K562 (cell line): ENCODE measurements around the gene CGA. TPM values are rescaled to one million over a fixed set of nuclear protein-coding genes. Genes with fewer than 3 reads are reported as not detected.

ENCODE experiments used
- ATAC-seq: fragments of 200-7000 bp; cut with Tn5 transposase; 3 replicates; pipeline ENCODE4 v1.9.1; 2020; ENCODE audit warnings: moderate library complexity
- BruUV-seq: library from RNA; stranded (reverse); fragments of 400-500 nt; replicated peaks from 2 replicates; lab custom pipeline; 2021; lab: Mats Ljungman, UMichigan
- CTCF ChIA-PET: fragments of 300-600 bp; formaldehyde crosslinking; extraction: SDS; loops from one replicate; lab custom pipeline; 2021; ENCODE audit warnings: low intra/inter-chr PET ratio; lab: Yijun Ruan, JAX
- POLR2A ChIA-PET: fragments of 300-600, 350-650 bp; sonication (Branson Sonifier 250); formaldehyde crosslinking; extraction: SDS; loops from one replicate; lab custom pipeline; 2021; ENCODE audit warnings: antibody characterized with exemption, inconsistent platforms; lab: Yijun Ruan, JAX
- DNase-seq, 4 experiments: peaks; one replicate each; pipeline versions ENCODE4 v3.0.0 to v3.0.0-alpha.2; 2011 to 2018; ENCODE audit warnings: low spot score in 3 of 4, mixed read lengths in 3 of 4; ENCODE audit errors: extremely low read depth in 1 of 4
- FAIRE-seq: peaks from 2 replicates; lab custom pipeline; 2011; peaks lifted over from hg19 to GRCh38; lab: Jason Lieb, UNC
- H2AFZ ChIP-seq: 2 replicates; pipeline ENCODE4 v1.6.0; 2011; ENCODE audit warnings: low read depth, low read length, control low read depth, inconsistent platforms
- H3K27ac ChIP-seq: fragments of 200-600 bp; 3 replicates; pipeline ENCODE4 v1.8.0; 2011; ENCODE audit warnings: low read depth, mild to moderate bottlenecking, control low read depth, inconsistent platforms, low read length, moderate library complexity, mixed read lengths; ENCODE audit errors: extremely low read depth
- H3K27me3 ChIP-seq, 2 experiments: fragments of 300-600 bp in 1 of 2; 2 replicates in 1 of 2; 3 replicates in 1 of 2; pipeline versions ENCODE4 v1.6.0 to v1.8.0; 2011; ENCODE audit warnings: inconsistent platforms in 2 of 2, low read length in 2 of 2, mild to moderate bottlenecking in 1 of 2, mixed read lengths in 1 of 2, moderate library complexity in 1 of 2; ENCODE audit not compliant: control insufficient read depth in 2 of 2, insufficient read depth in 2 of 2
- H3K36me3 ChIP-seq: fragments of 300-600 bp; 3 replicates; pipeline ENCODE4 v1.8.0; 2011; ENCODE audit warnings: mild to moderate bottlenecking, low read length, inconsistent platforms; ENCODE audit not compliant: control insufficient read depth, insufficient read depth
- H3K4me1 ChIP-seq, 2 experiments: fragments of 200-600 bp in 1 of 2; replicated peaks in 1 of 2; 2 replicates in 1 of 2; 3 replicates in 1 of 2; pipeline versions ENCODE4 v1.5.1 to v1.8.0; 2011; ENCODE audit warnings: inconsistent platforms in 2 of 2, low read length in 2 of 2, mild to moderate bottlenecking in 1 of 2, mixed read lengths in 1 of 2, moderate library complexity in 1 of 2; ENCODE audit not compliant: control insufficient read depth in 2 of 2, insufficient read depth in 2 of 2
- H3K4me2 ChIP-seq: 2 replicates; pipeline ENCODE4 v1.6.1; 2011; ENCODE audit warnings: low read length, control low read depth, inconsistent platforms, mixed read lengths; ENCODE audit not compliant: insufficient read depth
- H3K4me3 ChIP-seq: fragments of 200-600 bp; sonication (generic), shearing (Covaris generic); 2 replicates; pipeline ENCODE4 v1.5.1; 2016; ENCODE audit warnings: control low read depth, inconsistent platforms
- H3K79me2 ChIP-seq: fragments of 200-600 bp; 3 replicates; pipeline ENCODE4 v1.8.0; 2011; ENCODE audit warnings: low read length, inconsistent platforms; ENCODE audit not compliant: control insufficient read depth, insufficient read depth
- H3K9ac ChIP-seq, 2 experiments: 2 replicates each; pipeline versions ENCODE4 v1.6.0 to v1.6.1; 2011; ENCODE audit warnings: low read depth in 2 of 2, low read length in 2 of 2, control low read depth in 1 of 2, inconsistent platforms in 1 of 2, mild to moderate bottlenecking in 1 of 2, mixed read lengths in 1 of 2; ENCODE audit not compliant: insufficient read depth in 1 of 2
- H3K9me1 ChIP-seq: one replicate; pipeline ENCODE4 v1.6.0; 2011; ENCODE audit warnings: inconsistent platforms, mild to moderate bottlenecking, low read length, moderate library complexity; ENCODE audit not compliant: control insufficient read depth, insufficient read depth
- H3K9me3 ChIP-seq: replicated peaks from 2 replicates; pipeline ENCODE4 v1.5.1; 2011; ENCODE audit warnings: low read depth, low read length, inconsistent platforms; ENCODE audit not compliant: control insufficient read depth, insufficient read depth
- H4K20me1 ChIP-seq: replicated peaks from 2 replicates; pipeline ENCODE4 v1.6.1; 2011; ENCODE audit warnings: low read length, inconsistent platforms, mixed read lengths; ENCODE audit not compliant: control insufficient read depth, insufficient read depth
- FIP1L1 ChIP-seq: fragments of 200-400 bp; formaldehyde crosslinking; IDR thresholded peaks from 2 replicates; pipeline ENCODE4 v1.6.1; 2018; ENCODE audit warnings: mild to moderate bottlenecking, low read depth, low read length; ENCODE audit not compliant: poor library complexity, severe bottlenecking
- FOXP1 ChIP-seq: sonication (generic); formaldehyde crosslinking; IDR thresholded peaks from 2 replicates; pipeline ENCODE4 v1.8.0; 2022; ENCODE audit warnings: mild to moderate bottlenecking, missing genetic modification reagents
- ILF3 ChIP-seq: fragments of 450-650 bp; IDR thresholded peaks from 2 replicates; pipeline ENCODE4 v1.6.1; 2018; ENCODE audit warnings: antibody characterized with exemption, mild to moderate bottlenecking, moderate library complexity, borderline replicate concordance
- IRF9 ChIP-seq: fragments of 450-650 bp; IDR thresholded peaks from 2 replicates; pipeline ENCODE4 v1.6.1; 2016; ENCODE audit warnings: missing biosample characterization, missing genetic modification characterization
- MECOM ChIP-seq: fragments of 250-450 bp; sonication (Bioruptor Pico); IDR thresholded peaks from 2 replicates; pipeline ENCODE4 v1.8.0; 2022; ENCODE audit warnings: inconsistent platforms
- MIER1 ChIP-seq: fragments of 450-650 bp; IDR thresholded peaks from 2 replicates; pipeline ENCODE4 v1.6.1; 2016; ENCODE audit warnings: antibody characterized with exemption, mild to moderate bottlenecking, low read depth
- in situ Hi-C: fragments of 300-500 bp; cut with MboI; formaldehyde crosslinking; loops from 4 replicates; pipeline ENCODE4 v1.15.0; 2018; ENCODE audit warnings: inconsistent platforms, mixed read lengths
- intact Hi-C: fragments of 100-400 bp; cut with micrococcal nuclease; formaldehyde crosslinking; loops from 2 replicates; pipeline ENCODE4 v1.14.2; 2022
- polyA plus RNA-seq, 8 experiments: library from polyadenylated mRNA; depleted of rRNA in 4 of 8; stranded (reverse) in 5 of 8; unstranded in 3 of 8; fragments of >200 nt; fragmentation: Nextera tagmentation in 2 of 8; fragmentation: Illumina TruSeq in 1 of 8; extraction: Ambion mirVana in 2 of 8; extraction: Trizol in 1 of 8; gene quantifications; 2 replicates each; pipeline versions ENCODE4 v1.2.1 to v1.2.3, GENCODE V29; 2011 to 2014; ENCODE audit warnings: inconsistent platforms in 1 of 8, missing spikeins in 1 of 8
- total RNA-seq, 7 experiments: library from RNA; depleted of rRNA in 6 of 7; stranded (reverse); fragments of >200 nt in 6 of 7; fragmentation: Illumina TruSeq in 2 of 7; extraction: Trizol in 2 of 7; gene quantifications; 2 replicates each; pipeline versions ENCODE4 v1.2.1 to v1.2.3, GENCODE V29; 2011 to 2021; ENCODE audit warnings: low replicate concordance in 1 of 7
- TF ChIP-seq, protein P1 (sequence below): fragments of 250-450 bp; sonication (Bioruptor Pico); IDR thresholded peaks from 2 replicates; pipeline ENCODE4 v1.5.0; 2020; ENCODE audit warnings: mild to moderate bottlenecking
- TF ChIP-seq, protein P2 (sequence below): fragments of 450-650 bp; IDR thresholded peaks from 2 replicates; pipeline ENCODE4 v1.6.1; 2017; ENCODE audit warnings: antibody characterized with exemption, mild to moderate bottlenecking
- TF ChIP-seq, protein P3 (sequence below): sonication (generic); formaldehyde crosslinking; IDR thresholded peaks from 2 replicates; pipeline ENCODE4 v1.8.0; 2023; ENCODE audit warnings: missing genetic modification reagents, mild to moderate bottlenecking, borderline replicate concordance

Gene CGA
- total and polyA plus RNA-seq, 9 of the 15 experiments (the other 6 are each of a cell fraction or from before 2014, with no cell fraction given) = 0.13 to 0.24 TPM; not detected in 7

DNA sequence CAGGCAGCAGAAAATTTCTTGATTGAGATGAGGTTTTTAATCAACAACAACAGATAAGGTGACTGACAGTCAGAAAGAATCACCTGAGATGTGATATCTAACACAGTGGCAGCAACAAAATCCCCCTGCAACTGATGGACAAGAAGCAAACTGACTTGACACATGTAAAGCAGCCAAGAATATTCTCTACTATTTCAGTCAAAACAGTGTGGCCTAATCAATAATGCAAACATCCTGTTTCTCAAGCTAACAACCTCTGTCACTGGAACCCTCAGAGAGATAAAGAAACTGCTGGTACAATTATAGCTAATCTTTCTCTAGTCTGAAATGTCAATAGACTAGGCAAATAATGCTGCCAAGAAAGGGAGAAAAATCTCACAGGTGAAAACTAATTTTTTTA is 4.6 kb upstream of the CGA start:
- CTCF ChIA-PET = no interaction called here
- in situ Hi-C loops = no loop called here

More for the DNA sequence above, 4.6 kb upstream of the CGA start:
- H2AFZ ChIP-seq = no peak overlapping the region
- ATAC-seq (no peak), DNase-seq (no peak), FAIRE-seq (no peak)
- H4K20me1 ChIP-seq = no peaks in the 10 kb centered on the region
- intact Hi-C loops = no loop called here
- no peaks in the 10 kb centered on the region for H3K36me3 ChIP-seq
- no peak overlapping the region for H3K4me3 ChIP-seq
- H3K27ac ChIP-seq = no peak overlapping the region
- POLR2A ChIA-PET = no interaction called here
- TF ChIP-seq, protein P1, sequence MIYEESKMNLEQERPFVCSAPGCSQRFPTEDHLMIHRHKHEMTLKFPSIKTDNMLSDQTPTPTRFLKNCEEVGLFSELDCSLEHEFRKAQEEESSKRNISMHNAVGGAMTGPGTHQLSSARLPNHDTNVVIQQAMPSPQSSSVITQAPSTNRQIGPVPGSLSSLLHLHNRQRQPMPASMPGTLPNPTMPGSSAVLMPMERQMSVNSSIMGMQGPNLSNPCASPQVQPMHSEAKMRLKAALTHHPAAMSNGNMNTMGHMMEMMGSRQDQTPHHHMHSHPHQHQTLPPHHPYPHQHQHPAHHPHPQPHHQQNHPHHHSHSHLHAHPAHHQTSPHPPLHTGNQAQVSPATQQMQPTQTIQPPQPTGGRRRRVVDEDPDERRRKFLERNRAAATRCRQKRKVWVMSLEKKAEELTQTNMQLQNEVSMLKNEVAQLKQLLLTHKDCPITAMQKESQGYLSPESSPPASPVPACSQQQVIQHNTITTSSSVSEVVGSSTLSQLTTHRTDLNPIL = no peak
- TF ChIP-seq MECOM (CRISPR knock-in tag) (no peak), FIP1L1 (no peak), FOXP1 (CRISPR knock-in tag) (no peak), IRF9 (tag) (no peak), MIER1 (no peak), ILF3 (no peak)
- TF ChIP-seq, protein P2, sequence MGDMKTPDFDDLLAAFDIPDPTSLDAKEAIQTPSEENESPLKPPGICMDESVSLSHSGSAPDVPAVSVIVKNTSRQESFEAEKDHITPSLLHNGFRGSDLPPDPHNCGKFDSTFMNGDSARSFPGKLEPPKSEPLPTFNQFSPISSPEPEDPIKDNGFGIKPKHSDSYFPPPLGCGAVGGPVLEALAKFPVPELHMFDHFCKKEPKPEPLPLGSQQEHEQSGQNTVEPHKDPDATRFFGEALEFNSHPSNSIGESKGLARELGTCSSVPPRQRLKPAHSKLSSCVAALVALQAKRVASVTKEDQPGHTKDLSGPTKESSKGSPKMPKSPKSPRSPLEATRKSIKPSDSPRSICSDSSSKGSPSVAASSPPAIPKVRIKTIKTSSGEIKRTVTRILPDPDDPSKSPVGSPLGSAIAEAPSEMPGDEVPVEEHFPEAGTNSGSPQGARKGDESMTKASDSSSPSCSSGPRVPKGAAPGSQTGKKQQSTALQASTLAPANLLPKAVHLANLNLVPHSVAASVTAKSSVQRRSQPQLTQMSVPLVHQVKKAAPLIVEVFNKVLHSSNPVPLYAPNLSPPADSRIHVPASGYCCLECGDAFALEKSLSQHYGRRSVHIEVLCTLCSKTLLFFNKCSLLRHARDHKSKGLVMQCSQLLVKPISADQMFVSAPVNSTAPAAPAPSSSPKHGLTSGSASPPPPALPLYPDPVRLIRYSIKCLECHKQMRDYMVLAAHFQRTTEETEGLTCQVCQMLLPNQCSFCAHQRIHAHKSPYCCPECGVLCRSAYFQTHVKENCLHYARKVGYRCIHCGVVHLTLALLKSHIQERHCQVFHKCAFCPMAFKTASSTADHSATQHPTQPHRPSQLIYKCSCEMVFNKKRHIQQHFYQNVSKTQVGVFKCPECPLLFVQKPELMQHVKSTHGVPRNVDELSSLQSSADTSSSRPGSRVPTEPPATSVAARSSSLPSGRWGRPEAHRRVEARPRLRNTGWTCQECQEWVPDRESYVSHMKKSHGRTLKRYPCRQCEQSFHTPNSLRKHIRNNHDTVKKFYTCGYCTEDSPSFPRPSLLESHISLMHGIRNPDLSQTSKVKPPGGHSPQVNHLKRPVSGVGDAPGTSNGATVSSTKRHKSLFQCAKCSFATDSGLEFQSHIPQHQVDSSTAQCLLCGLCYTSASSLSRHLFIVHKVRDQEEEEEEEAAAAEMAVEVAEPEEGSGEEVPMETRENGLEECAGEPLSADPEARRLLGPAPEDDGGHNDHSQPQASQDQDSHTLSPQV = no peak
- TF ChIP-seq, protein P3, sequence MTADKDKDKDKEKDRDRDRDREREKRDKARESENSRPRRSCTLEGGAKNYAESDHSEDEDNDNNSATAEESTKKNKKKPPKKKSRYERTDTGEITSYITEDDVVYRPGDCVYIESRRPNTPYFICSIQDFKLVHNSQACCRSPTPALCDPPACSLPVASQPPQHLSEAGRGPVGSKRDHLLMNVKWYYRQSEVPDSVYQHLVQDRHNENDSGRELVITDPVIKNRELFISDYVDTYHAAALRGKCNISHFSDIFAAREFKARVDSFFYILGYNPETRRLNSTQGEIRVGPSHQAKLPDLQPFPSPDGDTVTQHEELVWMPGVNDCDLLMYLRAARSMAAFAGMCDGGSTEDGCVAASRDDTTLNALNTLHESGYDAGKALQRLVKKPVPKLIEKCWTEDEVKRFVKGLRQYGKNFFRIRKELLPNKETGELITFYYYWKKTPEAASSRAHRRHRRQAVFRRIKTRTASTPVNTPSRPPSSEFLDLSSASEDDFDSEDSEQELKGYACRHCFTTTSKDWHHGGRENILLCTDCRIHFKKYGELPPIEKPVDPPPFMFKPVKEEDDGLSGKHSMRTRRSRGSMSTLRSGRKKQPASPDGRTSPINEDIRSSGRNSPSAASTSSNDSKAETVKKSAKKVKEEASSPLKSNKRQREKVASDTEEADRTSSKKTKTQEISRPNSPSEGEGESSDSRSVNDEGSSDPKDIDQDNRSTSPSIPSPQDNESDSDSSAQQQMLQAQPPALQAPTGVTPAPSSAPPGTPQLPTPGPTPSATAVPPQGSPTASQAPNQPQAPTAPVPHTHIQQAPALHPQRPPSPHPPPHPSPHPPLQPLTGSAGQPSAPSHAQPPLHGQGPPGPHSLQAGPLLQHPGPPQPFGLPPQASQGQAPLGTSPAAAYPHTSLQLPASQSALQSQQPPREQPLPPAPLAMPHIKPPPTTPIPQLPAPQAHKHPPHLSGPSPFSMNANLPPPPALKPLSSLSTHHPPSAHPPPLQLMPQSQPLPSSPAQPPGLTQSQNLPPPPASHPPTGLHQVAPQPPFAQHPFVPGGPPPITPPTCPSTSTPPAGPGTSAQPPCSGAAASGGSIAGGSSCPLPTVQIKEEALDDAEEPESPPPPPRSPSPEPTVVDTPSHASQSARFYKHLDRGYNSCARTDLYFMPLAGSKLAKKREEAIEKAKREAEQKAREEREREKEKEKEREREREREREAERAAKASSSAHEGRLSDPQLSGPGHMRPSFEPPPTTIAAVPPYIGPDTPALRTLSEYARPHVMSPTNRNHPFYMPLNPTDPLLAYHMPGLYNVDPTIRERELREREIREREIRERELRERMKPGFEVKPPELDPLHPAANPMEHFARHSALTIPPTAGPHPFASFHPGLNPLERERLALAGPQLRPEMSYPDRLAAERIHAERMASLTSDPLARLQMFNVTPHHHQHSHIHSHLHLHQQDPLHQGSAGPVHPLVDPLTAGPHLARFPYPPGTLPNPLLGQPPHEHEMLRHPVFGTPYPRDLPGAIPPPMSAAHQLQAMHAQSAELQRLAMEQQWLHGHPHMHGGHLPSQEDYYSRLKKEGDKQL (CRISPR knock-in tag) = no peak
- H3K27me3 ChIP-seq = peaks cover 0 to 4% of the 10 kb centered on the region in 2 experiments; a peak in 2 of 5 replicates
- no peak overlapping the region for H3K4me2 ChIP-seq
- H3K9me1 ChIP-seq = no peaks in the 10 kb centered on the region
- no TSS peak for BruUV-seq
- no peak overlapping the region for H3K9ac ChIP-seq
- no peaks in the 10 kb centered on the region for H3K4me1 ChIP-seq
- no peaks in the 10 kb centered on the region for H3K79me2 ChIP-seq
- H3K9me3 ChIP-seq = no peaks in the 10 kb centered on the region
